CD14-positive monocyte (primary cell): ENCODE data around the gene TOR1AIP1. TPM values are rescaled to one million over a fixed set of nuclear protein-coding genes. Genes with fewer than 3 reads are reported as not detected.

ENCODE experiments used
- DNase-seq, 3 donors: peaks; one replicate each; pipeline ENCODE4 v3.0.0-alpha.2; 2011 to 2022
- H2AFZ ChIP-seq: 2 replicates; pipeline ENCODE4 v1.6.0; 2012; ENCODE audit warnings: mild to moderate bottlenecking, low read depth, low read length, inconsistent platforms; ENCODE audit not compliant: insufficient read depth, poor library complexity, severe bottlenecking
- H3K27ac ChIP-seq, 2 donors: 1 replicate in 1 of 2; 2 replicates in 1 of 2; pipeline ENCODE4 v1.5.1; 2012 to 2013; ENCODE audit warnings: low read length in 2 of 2, control low read depth in 1 of 2, inconsistent platforms in 1 of 2, low read depth in 1 of 2, mild to moderate bottlenecking in 1 of 2
- H3K27me3 ChIP-seq, 2 donors: one replicate each; pipeline versions ENCODE4 v1.6.0 to v1.6.1; 2011 to 2013; ENCODE audit warnings: low read length in 2 of 2; ENCODE audit not compliant: control insufficient read depth in 2 of 2, insufficient read depth in 2 of 2
- H3K36me3 ChIP-seq, 2 donors: replicated peaks in 1 of 2; 1 replicate in 1 of 2; 2 replicates in 1 of 2; pipeline versions ENCODE4 v1.5.1 to v1.6.1; 2012 to 2013; ENCODE audit warnings: low read length in 2 of 2, control low read depth in 1 of 2, inconsistent platforms in 1 of 2, mild to moderate bottlenecking in 1 of 2; ENCODE audit not compliant: insufficient read depth in 2 of 2, control insufficient read depth in 1 of 2
- H3K4me1 ChIP-seq, 2 donors: 1 replicate in 1 of 2; 2 replicates in 1 of 2; pipeline versions ENCODE4 v1.5.1 to v1.6.1; 2012 to 2013; ENCODE audit warnings: low read length in 2 of 2, control low read depth in 1 of 2, inconsistent platforms in 1 of 2, mild to moderate bottlenecking in 1 of 2, moderate library complexity in 1 of 2; ENCODE audit not compliant: insufficient read depth in 2 of 2, control insufficient read depth in 1 of 2
- H3K4me2 ChIP-seq: replicated peaks from 2 replicates; pipeline ENCODE3; 2012; ENCODE audit warnings: low read length, moderate library complexity, mild to moderate bottlenecking; ENCODE audit not compliant: poor library complexity, severe bottlenecking; ENCODE audit errors: extremely low read depth
- H3K4me3 ChIP-seq, 3 experiments: fragments of 200-600 bp in 1 of 3; sonication (generic) in 1 of 3; replicated peaks in 1 of 3; 1 replicate in 2 of 3; 2 replicates in 1 of 3; pipeline ENCODE4 v1.5.1; 2011 to 2013; ENCODE audit warnings: low read length in 3 of 3, mild to moderate bottlenecking in 3 of 3, control low read depth in 2 of 3, low read depth in 2 of 3, inconsistent platforms in 1 of 3, moderate library complexity in 1 of 3
- H3K79me2 ChIP-seq: 2 replicates; pipeline ENCODE4 v1.6.0; 2012; ENCODE audit warnings: mild to moderate bottlenecking, control low read depth, inconsistent platforms, low read length, moderate library complexity; ENCODE audit not compliant: insufficient read depth
- H3K9ac ChIP-seq: 2 replicates; pipeline ENCODE4 v1.6.0; 2017; ENCODE audit warnings: low read length, mild to moderate bottlenecking; ENCODE audit not compliant: insufficient read depth, poor library complexity, severe bottlenecking
- H3K9me3 ChIP-seq, 2 donors: replicated peaks in 1 of 2; 1 replicate in 1 of 2; 2 replicates in 1 of 2; pipeline versions ENCODE4 v1.5.1 to v1.6.1; 2012 to 2013; ENCODE audit warnings: low read length in 2 of 2, control low read depth in 1 of 2; ENCODE audit not compliant: control insufficient read depth in 1 of 2, insufficient read depth in 1 of 2
- H4K20me1 ChIP-seq: 2 replicates; pipeline ENCODE4 v1.6.0; 2012; ENCODE audit warnings: mild to moderate bottlenecking, low read length, control low read depth, moderate library complexity; ENCODE audit not compliant: insufficient read depth
- H3K27ac Mint-ChIP-seq, 7 donors: one replicate each; pipeline ENCODE4 v1.8.0; 2020; ENCODE audit warnings: mild to moderate bottlenecking in 7 of 7, mixed read lengths in 7 of 7, moderate library complexity in 6 of 7, inconsistent platforms in 2 of 7
- H3K27me3 Mint-ChIP-seq, 3 donors: one replicate each; pipeline ENCODE4 v1.8.0; 2021 to 2022; ENCODE audit warnings: low read depth in 3 of 3, mild to moderate bottlenecking in 3 of 3, mixed read lengths in 3 of 3, moderate library complexity in 3 of 3, inconsistent platforms in 1 of 3
- H3K36me3 Mint-ChIP-seq, 2 donors: one replicate each; pipeline ENCODE4 v1.8.0; 2020; ENCODE audit warnings: mixed read lengths in 2 of 2, inconsistent platforms in 1 of 2, mild to moderate bottlenecking in 1 of 2
- H3K4me1 Mint-ChIP-seq: one replicate; pipeline ENCODE4 v1.8.0; 2020; ENCODE audit warnings: mild to moderate bottlenecking, mixed read lengths
- H3K4me3 Mint-ChIP-seq, 2 donors: one replicate each; pipeline ENCODE4 v1.8.0; 2020; ENCODE audit warnings: mild to moderate bottlenecking in 2 of 2, mixed read lengths in 2 of 2, moderate library complexity in 1 of 2
- H3K9me3 Mint-ChIP-seq, 7 donors: one replicate each; pipeline ENCODE4 v1.8.0; 2020 to 2022; ENCODE audit warnings: mixed read lengths in 7 of 7, mild to moderate bottlenecking in 6 of 7, moderate library complexity in 6 of 7, inconsistent platforms in 2 of 7
- WGBS: methylation state at CpG from one replicate; pipeline ENCODE4 v1.1.5; 2013; ENCODE audit warnings: missing lambda C conversion rate; ENCODE audit not compliant: insufficient coverage; 5-methylcytosine and 5-hydroxymethylcytosine counted together
- intact Hi-C, 2 donors: fragments of 100-400 bp; cut with micrococcal nuclease; formaldehyde crosslinking; loops; one replicate each; pipeline versions ENCODE4 v1.15.0 to v1.15.1; 2023
- polyA plus RNA-seq, 3 donors: library from polyadenylated mRNA; depleted of rRNA in 1 of 3; unstranded in 2 of 3; stranded (reverse) in 1 of 3; fragments of 300-500 nt in 2 of 3; fragments of >200 nt in 1 of 3; fragmentation: Illumina TruSeq in 2 of 3; gene quantifications; 1 replicate in 2 of 3; 2 replicates in 1 of 3; pipeline ENCODE4 v1.2.3, GENCODE V29; 2012 to 2021
- TF ChIP-seq, protein P1 (sequence below): fragments of 200-600 bp; IDR thresholded peaks from one replicate; pipeline ENCODE4 v1.8.0; 2022; ENCODE audit warnings: antibody characterized with exemption, mild to moderate bottlenecking

The TOR1AIP1 gene
- polyA plus RNA-seq, 3 donors: 18.8 to 114 (median 77.5) TPM

- Histone ChIP-seq H3K9ac (peak overlapping the region; percentile 99), H4K20me1 (peaks cover 32% of the 10 kb centered on the region), H3K4me3 (peak overlapping the region; percentile 86 to 93 (median 88)), H3K4me1 (peaks cover 54 to 67% of the 10 kb centered on the region in 2 donors), H3K4me2 (peak overlapping the region; percentile 85), H3K27me3 (no peaks in the 10 kb centered on the region), H3K79me2 (peaks cover 63% of the 10 kb centered on the region), H3K36me3 (no peaks in the 10 kb centered on the region), H2AFZ (peak overlapping the region; percentile 88), H3K27ac (peak overlapping the region; percentile 97), H3K9me3 (no peaks in the 10 kb centered on the region)
- Mint-ChIP-seq H3K27me3 (no peaks in the 10 kb centered on the region), H3K36me3 (no peaks in the 10 kb centered on the region), H3K9me3 (no peaks in the 10 kb centered on the region), H3K27ac (peak overlapping the region; percentile 94 to 99 (median 98)), H3K4me3 (peak overlapping the region; percentile 91 to 95), H3K4me1 (peaks cover 61% of the 10 kb centered on the region)
- DNase-seq: peak; percentile 49 to 70 (median 67)
- intact Hi-C loops: loop anchor here (2.0 to 5.0 kb wide), 2 partner anchors 71 to 72 kb away; partner anchors contain the start of gene TOR1AIP1 (in 2 of the 2)
- 1% methylated on average over 18 of the region's 19 CpGs for WGBS
- TF ChIP-seq, protein P1, sequence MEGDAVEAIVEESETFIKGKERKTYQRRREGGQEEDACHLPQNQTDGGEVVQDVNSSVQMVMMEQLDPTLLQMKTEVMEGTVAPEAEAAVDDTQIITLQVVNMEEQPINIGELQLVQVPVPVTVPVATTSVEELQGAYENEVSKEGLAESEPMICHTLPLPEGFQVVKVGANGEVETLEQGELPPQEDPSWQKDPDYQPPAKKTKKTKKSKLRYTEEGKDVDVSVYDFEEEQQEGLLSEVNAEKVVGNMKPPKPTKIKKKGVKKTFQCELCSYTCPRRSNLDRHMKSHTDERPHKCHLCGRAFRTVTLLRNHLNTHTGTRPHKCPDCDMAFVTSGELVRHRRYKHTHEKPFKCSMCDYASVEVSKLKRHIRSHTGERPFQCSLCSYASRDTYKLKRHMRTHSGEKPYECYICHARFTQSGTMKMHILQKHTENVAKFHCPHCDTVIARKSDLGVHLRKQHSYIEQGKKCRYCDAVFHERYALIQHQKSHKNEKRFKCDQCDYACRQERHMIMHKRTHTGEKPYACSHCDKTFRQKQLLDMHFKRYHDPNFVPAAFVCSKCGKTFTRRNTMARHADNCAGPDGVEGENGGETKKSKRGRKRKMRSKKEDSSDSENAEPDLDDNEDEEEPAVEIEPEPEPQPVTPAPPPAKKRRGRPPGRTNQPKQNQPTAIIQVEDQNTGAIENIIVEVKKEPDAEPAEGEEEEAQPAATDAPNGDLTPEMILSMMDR: peak; percentile 46
Measured at GRCh38 chr1:179953974-179954492, 71.9 kb downstream of the TOR1AIP1 start.

- Histone ChIP-seq H4K20me1 (peaks cover 38% of the 10 kb centered on the region), H3K4me3 (peak within 1 kb of the TSS; percentile 86 to 93 (median 88)), H3K79me2 (peaks cover 70% of the 10 kb centered on the region), H3K9me3 (no peaks in the 10 kb centered on the region), H3K9ac (peak within 1 kb of the TSS; percentile 99), H2AFZ (peak within 1 kb of the TSS; percentile 88), H3K4me1 (peaks cover 54 to 67% of the 10 kb centered on the region in 2 donors), H3K27ac (peak within 1 kb of the TSS; percentile 97), H3K4me2 (peak within 1 kb of the TSS; percentile 85), H3K27me3 (no peaks in the 10 kb centered on the region), H3K36me3 (no peaks in the 10 kb centered on the region)
- H3K36me3 Mint-ChIP-seq: no peaks in the 10 kb centered on the region
- no peaks in the 10 kb centered on the region for H3K9me3 Mint-ChIP-seq
- no peaks in the 10 kb centered on the region for H3K27me3 Mint-ChIP-seq
- peak within 1 kb of the TSS; percentile 94 to 99 (median 98) for H3K27ac Mint-ChIP-seq
- peaks cover 61% of the 10 kb centered on the region for H3K4me1 Mint-ChIP-seq
- H3K4me3 Mint-ChIP-seq: peak within 1 kb of the TSS; percentile 91 to 95
- TF ChIP-seq, protein P1: no peak
- under 1% methylated on average over 70 of the region's 72 CpGs for WGBS
- DNase-seq: peak; percentile 96 to 98 (median 97)
- intact Hi-C loops: loop anchor here (2.0 to 5.0 kb wide), 2 partner anchors 72 kb away; partner anchors contain the start of gene TOR1AIP1 (in 2 of the 2)
Measured at GRCh38 chr1:179954493-179955286, 72.6 kb downstream of the TOR1AIP1 start, which contains the start of gene CEP350. Gene CEP350 (plus strand): TSS chr1:179954810. CDS start chr1:179986182, 31,372 bp downstream.
